H1 (cell line): ENCODE results near the gene SV2C. TPM values are rescaled to one million over a fixed set of nuclear protein-coding genes. Genes with fewer than 3 reads are reported as not detected.

Experiments used
- CTCF ChIA-PET: fragments of 300-600 bp; sonication (Branson Sonifier 250); formaldehyde crosslinking; loops from one replicate; lab custom pipeline; 2021; ENCODE audit not compliant: partially characterized antibody; lab: Charles Lee
- POLR2A ChIA-PET: fragments of 300-600 bp; sonication (Branson Sonifier 250); formaldehyde crosslinking; loops from one replicate; lab custom pipeline; 2021; ENCODE audit warnings: inconsistent platforms; ENCODE audit not compliant: partially characterized antibody; lab: Charles Lee
- DNase-seq, 2 experiments: peaks; one replicate each; pipeline versions ENCODE4 v3.0.0 to v3.0.0-alpha.2; 2010 to 2022; ENCODE audit warnings: low spot score in 2 of 2, low read depth in 1 of 2, mixed read lengths in 1 of 2
- FAIRE-seq: peaks from 2 replicates; lab custom pipeline; 2011; peaks lifted over from hg19 to GRCh38; lab: Jason Lieb, UNC
- H2AFZ ChIP-seq: 2 replicates; pipeline ENCODE4 v1.8.1; 2012; ENCODE audit warnings: low read length, inconsistent platforms
- H2AK5ac ChIP-seq: 2 replicates; pipeline ENCODE4 v1.6.1; 2013; ENCODE audit warnings: low read depth, low read length
- H2BK120ac ChIP-seq: replicated peaks from 2 replicates; pipeline ENCODE3; 2013; ENCODE audit warnings: low read depth, low read length, inconsistent platforms
- H2BK12ac ChIP-seq: 2 replicates; pipeline ENCODE4 v1.6.1; 2013; ENCODE audit warnings: low read depth, low read length
- H2BK15ac ChIP-seq: 2 replicates; pipeline ENCODE4 v1.6.1; 2013; ENCODE audit warnings: low read length
- H2BK20ac ChIP-seq: 2 replicates; pipeline ENCODE4 v1.6.1; 2013; ENCODE audit warnings: low read length
- H2BK5ac ChIP-seq: 2 replicates; pipeline ENCODE4 v1.6.1; 2013; ENCODE audit warnings: low read depth, low read length
- H3K14ac ChIP-seq: 2 replicates; pipeline ENCODE4 v1.6.1; 2013; ENCODE audit warnings: inconsistent platforms; ENCODE audit not compliant: insufficient read length
- H3K18ac ChIP-seq: 2 replicates; pipeline ENCODE4 v1.6.1; 2013; ENCODE audit warnings: low read length; ENCODE audit errors: extremely low read depth
- H3K23ac ChIP-seq: 2 replicates; pipeline ENCODE4 v1.6.1; 2013; ENCODE audit warnings: inconsistent platforms; ENCODE audit not compliant: insufficient read length
- H3K23me2 ChIP-seq: 2 replicates; pipeline ENCODE4 v1.6.1; 2013; ENCODE audit warnings: low read depth, low read length
- H3K27ac ChIP-seq: 2 replicates; pipeline ENCODE4 v1.6.1; 2011; ENCODE audit warnings: low read depth, low read length, inconsistent platforms
- H3K27me3 ChIP-seq, 4 experiments: replicated peaks in 1 of 4; 1 replicate in 1 of 4; 2 replicates in 3 of 4; pipeline versions ENCODE4 v1.6.1 to v1.8.1; 2011 to 2013; ENCODE audit warnings: low read length in 3 of 4, mild to moderate bottlenecking in 3 of 4, inconsistent platforms in 2 of 4, mixed read lengths in 2 of 4, moderate library complexity in 1 of 4; ENCODE audit not compliant: control insufficient read depth in 3 of 4, insufficient read depth in 3 of 4; ENCODE audit errors: extremely low read depth in 1 of 4
- H3K36me3 ChIP-seq, 4 experiments: 2 replicates each; pipeline versions ENCODE4 v1.6.1 to v1.8.1; 2011 to 2013; ENCODE audit warnings: mild to moderate bottlenecking in 4 of 4, low read length in 3 of 4, moderate library complexity in 2 of 4, control low read depth in 1 of 4, inconsistent platforms in 1 of 4; ENCODE audit not compliant: insufficient read depth in 4 of 4, control insufficient read depth in 2 of 4
- H3K4ac ChIP-seq: replicated peaks from 2 replicates; pipeline ENCODE3; 2013; ENCODE audit warnings: low read length, low read depth, mixed read lengths, inconsistent platforms; ENCODE audit not compliant: insufficient read length
- H3K4me1 ChIP-seq, 4 experiments: replicated peaks in 1 of 4; 1 replicate in 1 of 4; 2 replicates in 3 of 4; pipeline versions ENCODE4 v1.6.1 to v1.8.1; 2011 to 2013; ENCODE audit warnings: low read length in 3 of 4, inconsistent platforms in 2 of 4, mixed read lengths in 1 of 4; ENCODE audit not compliant: insufficient read depth in 4 of 4, control insufficient read depth in 3 of 4
- H3K4me2 ChIP-seq, 2 experiments: 2 replicates each; pipeline versions ENCODE4 v1.6.1 to v1.8.1; 2011 to 2013; ENCODE audit warnings: low read depth in 2 of 2, low read length in 2 of 2, control low read depth in 1 of 2, inconsistent platforms in 1 of 2, mild to moderate bottlenecking in 1 of 2; ENCODE audit not compliant: insufficient read depth in 1 of 2
- H3K4me3 ChIP-seq, 4 experiments: fragments of 200-600, 300-600 bp in 1 of 4; sonication (generic), shearing (Covaris generic), sonication (Bioruptor Twin) in 1 of 4; 2 replicates each; pipeline versions ENCODE4 v1.5.1 to v1.8.1; 2011 to 2016; ENCODE audit warnings: low read length in 4 of 4, low read depth in 3 of 4, control low read depth in 2 of 4, inconsistent platforms in 2 of 4, mild to moderate bottlenecking in 2 of 4, mixed read lengths in 1 of 4, moderate library complexity in 1 of 4; ENCODE audit not compliant: insufficient read depth in 2 of 4; ENCODE audit errors: extremely low read depth in 1 of 4
- H3K56ac ChIP-seq: replicated peaks from 2 replicates; pipeline ENCODE3; 2013; ENCODE audit warnings: low read depth, mild to moderate bottlenecking, mixed read lengths, low read length, inconsistent platforms; ENCODE audit not compliant: insufficient read length
- H3K79me1 ChIP-seq: 2 replicates; pipeline ENCODE4 v1.6.1; 2013; ENCODE audit warnings: low read depth, low read length, control low read depth
- H3K79me2 ChIP-seq, 2 experiments: 2 replicates each; pipeline versions ENCODE4 v1.6.1 to v1.8.1; 2012 to 2013; ENCODE audit warnings: low read length in 2 of 2, mild to moderate bottlenecking in 2 of 2, inconsistent platforms in 1 of 2; ENCODE audit not compliant: insufficient read depth in 2 of 2, control insufficient read depth in 1 of 2
- H3K9ac ChIP-seq, 4 experiments: replicated peaks in 1 of 4; 1 replicate in 1 of 4; 2 replicates in 3 of 4; pipeline versions ENCODE4 v1.6.1 to v1.8.1; 2011 to 2013; ENCODE audit warnings: low read depth in 3 of 4, low read length in 3 of 4, control low read depth in 2 of 4, mild to moderate bottlenecking in 2 of 4, moderate library complexity in 2 of 4, inconsistent platforms in 1 of 4; ENCODE audit errors: extremely low read depth in 1 of 4
- H3K9me3 ChIP-seq, 2 experiments: 2 replicates each; pipeline versions ENCODE4 v1.6.1 to v1.8.1; 2012 to 2013; ENCODE audit warnings: mild to moderate bottlenecking in 2 of 2, moderate library complexity in 2 of 2, control low read depth in 1 of 2, inconsistent platforms in 1 of 2, low read depth in 1 of 2, low read length in 1 of 2, mixed read lengths in 1 of 2; ENCODE audit not compliant: insufficient read depth in 2 of 2
- H4K20me1 ChIP-seq, 2 experiments: replicated peaks in 1 of 2; 2 replicates each; pipeline versions ENCODE3 to v1.8.1; 2011 to 2013; ENCODE audit warnings: inconsistent platforms in 2 of 2, low read length in 2 of 2, mild to moderate bottlenecking in 1 of 2; ENCODE audit not compliant: insufficient read depth in 2 of 2, control insufficient read depth in 1 of 2
- H4K5ac ChIP-seq: 2 replicates; pipeline ENCODE4 v1.6.1; 2013; ENCODE audit warnings: low read length, low read depth, mixed read lengths, inconsistent platforms; ENCODE audit not compliant: insufficient read length
- H4K8ac ChIP-seq: 2 replicates; pipeline ENCODE4 v1.8.0; 2013; ENCODE audit warnings: mild to moderate bottlenecking, moderate library complexity, low read length, inconsistent platforms; ENCODE audit not compliant: insufficient read depth; ENCODE audit errors: extremely low read depth
- H4K91ac ChIP-seq: replicated peaks from 2 replicates; pipeline ENCODE3; 2013; ENCODE audit warnings: low read length, mixed read lengths, inconsistent platforms; ENCODE audit not compliant: insufficient read length
- ASH2L ChIP-seq: fragments of 200-600, 300-600 bp; sonication (generic); IDR thresholded peaks from one replicate; pipeline ENCODE4 v1.7.1; 2017; ENCODE audit warnings: low read length
- BACH1 ChIP-seq: IDR thresholded peaks from 2 replicates; pipeline ENCODE4 v1.6.1; 2012; ENCODE audit warnings: low read length, improper control_type of control experiment
- BCL11A ChIP-seq, 2 experiments: IDR thresholded peaks; one replicate each; pipeline ENCODE4 v1.6.1; 2011; ENCODE audit warnings: low read depth in 2 of 2, low read length in 2 of 2, mild to moderate bottlenecking in 2 of 2
- CTBP2 ChIP-seq: IDR thresholded peaks from 2 replicates; pipeline ENCODE4 v1.7.0; 2011; ENCODE audit warnings: borderline replicate concordance, mild to moderate bottlenecking, moderate library complexity, mixed read lengths, low read length; ENCODE audit not compliant: insufficient read depth, insufficient read length
- CTCF ChIP-seq, 3 experiments: IDR thresholded peaks; 1 replicate in 2 of 3; 2 replicates in 1 of 3; pipeline versions ENCODE4 v1.5.1 to v1.6.1; 2011; ENCODE audit warnings: low read length in 3 of 3, mild to moderate bottlenecking in 3 of 3, inconsistent platforms in 2 of 3, low read depth in 1 of 3, moderate library complexity in 1 of 3; ENCODE audit not compliant: insufficient read depth in 1 of 3; ENCODE audit errors: control extremely low read depth in 1 of 3
- E2F6 ChIP-seq: IDR thresholded peaks from 2 replicates; pipeline ENCODE4 v1.6.1; 2012; ENCODE audit warnings: inconsistent platforms
- NANOG ChIP-seq: IDR thresholded peaks from 2 replicates; pipeline ENCODE4 v1.6.1; 2011; ENCODE audit warnings: low read length, low read depth, mild to moderate bottlenecking, inconsistent platforms; ENCODE audit not compliant: insufficient read depth, poor library complexity, severe bottlenecking
- TBP ChIP-seq: IDR thresholded peaks from 2 replicates; pipeline ENCODE4 v1.6.1; 2011; ENCODE audit warnings: low read depth, low read length, improper control_type of control experiment
- YY1 ChIP-seq: IDR thresholded peaks from 2 replicates; pipeline ENCODE4 v1.6.1; 2011; ENCODE audit warnings: low read depth, mild to moderate bottlenecking, low read length
- ZNF274 ChIP-seq: IDR thresholded peaks from 2 replicates; pipeline ENCODE4 v1.7.0; 2012; ENCODE audit warnings: low read length, borderline replicate concordance; ENCODE audit errors: extremely low read depth
- WGBS, 2 experiments: shearing (Covaris generic) in 1 of 2; methylation state at CpG; one replicate each; pipeline versions ENCODE4 v1.1.6 to v1.1.7; 2013 to 2015; ENCODE audit warnings: low lambda C conversion rate in 2 of 2, mixed read lengths in 2 of 2, inconsistent platforms in 1 of 2, low coverage in 1 of 2, missing lambda C conversion rate in 1 of 2; ENCODE audit not compliant: insufficient replicate concordance in 2 of 2, insufficient coverage in 1 of 2, insufficient read length in 1 of 2; ENCODE audit errors: extremely low coverage in 1 of 2, missing lambda C conversion rate in 1 of 2; 5-methylcytosine and 5-hydroxymethylcytosine counted together
- polyA plus RNA-seq, 7 experiments: library from polyadenylated mRNA; depleted of rRNA in 3 of 7; stranded (reverse) in 5 of 7; unstranded in 2 of 7; fragments of >200 nt in 5 of 7; fragments of 200-250 nt in 2 of 7; gene quantifications; 1 replicate in 5 of 7; 2 replicates in 1 of 7; 4 replicates in 1 of 7; pipeline versions ENCODE4 v1.2.1 to v1.2.3, GENCODE V29; 2011 to 2013; ENCODE audit warnings: missing spikeins in 2 of 7, mixed read lengths in 2 of 7
- total RNA-seq: library from RNA; stranded (reverse); fragmentation: NEBNext Ultra II Directional; extraction: Animal tissue kit (Norgen Biotek cat#: 25700); gene quantifications from 2 replicates; pipeline ENCODE4 v1.2.1, GENCODE V29; 2021

The SV2C gene
- total and polyA plus RNA-seq, 2 of the 8 experiments (the other 6 are each of a cell fraction or from before 2014, with no cell fraction given): 0.08 to 0.24 TPM

- Histone ChIP-seq H3K56ac (no peak overlapping the region), H3K14ac (no peak overlapping the region), H3K4me3 (no peak overlapping the region), H3K36me3 (no peaks in the 10 kb centered on the region), H4K8ac (no peak overlapping the region), H2BK5ac (no peak overlapping the region), H3K23me2 (no peaks in the 10 kb centered on the region), H3K79me1 (no peaks in the 10 kb centered on the region), H4K5ac (no peak overlapping the region), H2BK15ac (no peak overlapping the region), H3K27me3 (no peaks in the 10 kb centered on the region), H2AFZ (no peak overlapping the region), H3K4me1 (no peaks in the 10 kb centered on the region), H3K23ac (no peak overlapping the region), H2BK20ac (no peak overlapping the region), H3K4ac (no peak overlapping the region), H3K79me2 (no peaks in the 10 kb centered on the region), H4K20me1 (no peaks in the 10 kb centered on the region), H3K27ac (no peak overlapping the region), H3K18ac (no peak overlapping the region), H2BK12ac (no peak overlapping the region), H3K9me3 (no peaks in the 10 kb centered on the region), H2AK5ac (no peak overlapping the region), H3K9ac (no peak overlapping the region), H4K91ac (no peak overlapping the region), H2BK120ac (no peak overlapping the region), H3K4me2 (no peak overlapping the region)
- POLR2A ChIA-PET: no interaction called here
- DNase-seq (no peak), FAIRE-seq (peak; percentile 28)
- WGBS, 2 experiments: 90% methylated on average over 2 of the region's 2 CpGs; no CpG with 5 or more reads in 1 of the 2 experiments
- CTCF ChIA-PET: interaction anchor here (3.3 kb wide), 1 partner anchor 11 kb away, joined by 17 read pairs; no protein-coding TSS in a partner anchor
- TF ChIP-seq ASH2L (no peak), TBP (no peak), CTCF (IDR thresholded peaks at IDR 0.05; ENCODE audit: control extremely low read depth in 1 of 3, insufficient read depth in 1 of 3, low read depth in 1 of 3, low read length in 3 of 3) (no peak), NANOG (no peak), CTBP2 (no peak), BCL11A (IDR thresholded peaks at IDR 0.05; ENCODE audit: low read depth in 2 of 2, low read length in 2 of 2) (no peak), YY1 (no peak), BACH1 (no peak), ZNF274 (no peak), E2F6 (no peak)
Observed at GRCh38 chr5:76305269-76305668, 222.1 kb downstream of the SV2C start.
